ENCODE data around the gene MTREX.

GRCh38 chr5:55427157-55427556, 119.4 kb downstream of the MTREX start:
- no peak for TF ChIP-seq CTCF (IDR thresholded peaks at IDR 0.05; ENCODE audit: insufficient read depth, low read depth, low read length)
- TF ChIP-seq EZH2 (IDR thresholded peaks at IDR 0.05; ENCODE audit: insufficient read depth, low read length): no peak
